GM23338 (cell line): ENCODE measurements around the gene C9orf40.

Experiments used
- EZH2 ChIP-seq: fragments of 200-600 bp; sonication (generic); IDR thresholded peaks from one replicate; pipeline ENCODE4 v1.8.0; 2017; ENCODE audit warnings: antibody characterized with exemption, mild to moderate bottlenecking, low read depth; ENCODE audit not compliant: unreplicated experiment
- EZH2phosphoT487 ChIP-seq: fragments of 200-600 bp; sonication (generic); IDR thresholded peaks from one replicate; pipeline ENCODE4 v1.8.1; 2018; ENCODE audit warnings: antibody characterized with exemption; ENCODE audit not compliant: unreplicated experiment
- POLR2AphosphoS5 ChIP-seq: IDR thresholded peaks from 2 replicates; pipeline ENCODE4 v1.6.1; 2016; ENCODE audit warnings: antibody characterized with exemption, low read depth
- TF ChIP-seq, protein P1 (sequence below), 2 experiments: fragments of 200-600 bp in 1 of 2; sonication (generic) in 1 of 2; conservative IDR thresholded peaks; 2 replicates each; pipeline versions ENCODE4 v1.5.1 to v1.6.1; 2016 to 2017; ENCODE audit warnings: antibody characterized with exemption in 2 of 2, low read depth in 2 of 2, mild to moderate bottlenecking in 2 of 2, moderate library complexity in 1 of 2

DNA sequence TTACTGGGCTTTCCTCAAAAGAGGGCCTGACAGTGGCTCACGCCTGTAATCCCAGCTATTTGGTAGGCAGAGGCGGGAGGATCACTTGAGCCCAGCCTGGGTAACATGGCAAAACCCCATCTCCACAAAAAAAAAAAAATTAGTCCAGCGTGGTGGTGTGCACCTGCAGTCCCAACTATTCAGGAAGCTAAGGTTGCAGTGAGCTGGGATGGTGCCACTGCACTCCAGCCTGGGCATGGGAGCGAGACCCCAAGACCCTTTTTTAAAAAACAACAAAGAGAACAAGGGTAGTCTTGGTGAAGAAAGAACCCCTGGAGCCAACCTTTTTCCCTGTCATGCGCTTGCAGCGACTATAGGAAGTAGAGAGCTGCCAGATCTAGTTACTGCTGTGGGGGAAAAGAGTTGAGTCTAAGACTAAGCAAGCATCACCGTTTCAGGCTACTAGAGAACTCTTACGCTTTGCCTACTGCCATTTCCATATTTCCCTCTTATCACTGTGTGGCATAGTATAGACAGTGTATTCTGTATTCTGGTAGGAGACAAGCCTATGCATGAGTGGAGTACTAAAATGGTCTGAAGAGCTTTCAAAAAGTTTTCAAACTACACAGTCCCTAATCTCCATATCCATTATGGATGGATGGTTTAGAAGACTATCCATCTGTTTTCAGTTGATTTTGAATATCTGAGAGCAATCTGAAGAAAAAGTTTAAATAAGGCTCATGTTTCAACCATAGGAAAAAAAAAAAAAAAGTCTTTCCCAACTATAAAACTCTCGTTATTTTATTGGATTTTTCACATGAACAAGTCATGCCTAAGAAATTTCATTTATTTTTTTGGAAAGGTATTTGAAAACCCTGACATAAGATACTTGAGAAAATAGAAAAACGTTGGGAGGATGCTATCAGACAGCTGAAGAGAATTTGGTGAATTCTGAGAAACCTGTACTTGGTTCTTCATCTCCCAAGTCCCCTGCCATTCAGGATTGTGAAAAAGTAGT lies 2.6 kb downstream of the C9orf40 start:
- TF ChIP-seq, protein P1, sequence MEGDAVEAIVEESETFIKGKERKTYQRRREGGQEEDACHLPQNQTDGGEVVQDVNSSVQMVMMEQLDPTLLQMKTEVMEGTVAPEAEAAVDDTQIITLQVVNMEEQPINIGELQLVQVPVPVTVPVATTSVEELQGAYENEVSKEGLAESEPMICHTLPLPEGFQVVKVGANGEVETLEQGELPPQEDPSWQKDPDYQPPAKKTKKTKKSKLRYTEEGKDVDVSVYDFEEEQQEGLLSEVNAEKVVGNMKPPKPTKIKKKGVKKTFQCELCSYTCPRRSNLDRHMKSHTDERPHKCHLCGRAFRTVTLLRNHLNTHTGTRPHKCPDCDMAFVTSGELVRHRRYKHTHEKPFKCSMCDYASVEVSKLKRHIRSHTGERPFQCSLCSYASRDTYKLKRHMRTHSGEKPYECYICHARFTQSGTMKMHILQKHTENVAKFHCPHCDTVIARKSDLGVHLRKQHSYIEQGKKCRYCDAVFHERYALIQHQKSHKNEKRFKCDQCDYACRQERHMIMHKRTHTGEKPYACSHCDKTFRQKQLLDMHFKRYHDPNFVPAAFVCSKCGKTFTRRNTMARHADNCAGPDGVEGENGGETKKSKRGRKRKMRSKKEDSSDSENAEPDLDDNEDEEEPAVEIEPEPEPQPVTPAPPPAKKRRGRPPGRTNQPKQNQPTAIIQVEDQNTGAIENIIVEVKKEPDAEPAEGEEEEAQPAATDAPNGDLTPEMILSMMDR (conservative IDR thresholded peaks at IDR 0.05; ENCODE audit: low read depth in 2 of 2) = no peak
- no peak for TF ChIP-seq EZH2phosphoT487
- TF ChIP-seq EZH2 = no peak
- TF ChIP-seq POLR2AphosphoS5 = no peak
